SK-N-MC (cell line): ENCODE data around the gene LMF1.

Experiments used
- EZH2 ChIP-seq: fragments of 200-600 bp; sonication (generic); IDR thresholded peaks from one replicate; pipeline ENCODE4 v1.6.1; 2017; ENCODE audit warnings: antibody characterized with exemption
- FOXP2 ChIP-seq: optimal IDR thresholded peaks from 2 replicates; pipeline ENCODE3; 2011; ENCODE audit warnings: mild to moderate bottlenecking, moderate library complexity; ENCODE audit not compliant: insufficient read depth; ENCODE audit errors: extremely low read length, control extremely low read depth
- POLR2AphosphoS5 ChIP-seq: IDR thresholded peaks from 2 replicates; pipeline ENCODE4 v1.6.1; 2012; ENCODE audit warnings: mild to moderate bottlenecking, low read depth, low read length, borderline replicate concordance

DNA sequence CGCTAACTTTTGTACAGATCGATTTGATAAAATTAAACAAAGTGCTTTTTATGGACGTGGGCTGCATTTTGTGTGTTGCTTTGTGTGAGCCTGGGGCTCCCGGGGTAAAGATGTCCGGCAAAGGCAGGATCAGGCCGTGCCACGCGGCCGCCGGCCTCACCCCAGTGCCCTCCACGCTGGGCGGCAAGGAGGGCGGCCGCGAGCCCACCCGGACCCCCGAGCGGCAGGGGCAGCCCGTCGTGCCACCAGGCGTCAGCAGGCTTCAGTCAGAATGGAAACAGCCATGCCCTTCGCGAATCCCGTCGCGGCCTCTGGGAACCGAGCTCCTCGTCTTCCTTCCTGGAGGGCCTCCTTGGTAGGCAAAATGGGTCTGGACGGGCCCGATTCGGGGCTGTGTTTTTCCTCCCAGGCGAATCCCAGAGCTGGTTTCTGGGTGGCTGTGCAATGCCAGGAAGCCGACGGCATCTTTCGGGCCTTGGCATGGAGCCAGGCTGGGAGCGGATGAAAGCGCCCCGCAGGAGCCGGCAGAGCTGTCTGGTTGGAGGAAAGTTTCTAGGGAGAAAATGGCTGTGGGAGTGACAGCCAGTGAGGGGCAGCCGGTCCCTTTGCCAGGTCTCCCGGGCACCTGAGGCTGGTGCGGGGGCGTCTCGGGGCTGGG, 16.3 kb upstream of the LMF1 start:
- TF ChIP-seq POLR2AphosphoS5, result no peak
- TF ChIP-seq EZH2, result no peak
- TF ChIP-seq FOXP2, result no peak
